ENCODE results near the gene JADE2.

The JADE2 gene

GRCh38 chr5:134527156-134527960, 1.9 kb downstream of the JADE2 start:
- Histone ChIP-seq H3K27ac (ENCODE audit: low read depth, low read length) (peak overlapping the region; percentile 98), H3K4me3 (ENCODE audit: low read length) (peak overlapping the region; percentile 78), H3K27me3 (ENCODE audit: control insufficient read depth, insufficient read depth, low read length) (no peaks in the 10 kb centered on the region), H3K36me3 (ENCODE audit: control insufficient read depth, insufficient read depth, low read length) (no peaks in the 10 kb centered on the region), H3K4me1 (ENCODE audit: control insufficient read depth, insufficient read depth, low read length) (peaks cover 6% of the 10 kb centered on the region), H3K9ac (ENCODE audit: low read length) (peak overlapping the region; percentile 38)

DNA sequence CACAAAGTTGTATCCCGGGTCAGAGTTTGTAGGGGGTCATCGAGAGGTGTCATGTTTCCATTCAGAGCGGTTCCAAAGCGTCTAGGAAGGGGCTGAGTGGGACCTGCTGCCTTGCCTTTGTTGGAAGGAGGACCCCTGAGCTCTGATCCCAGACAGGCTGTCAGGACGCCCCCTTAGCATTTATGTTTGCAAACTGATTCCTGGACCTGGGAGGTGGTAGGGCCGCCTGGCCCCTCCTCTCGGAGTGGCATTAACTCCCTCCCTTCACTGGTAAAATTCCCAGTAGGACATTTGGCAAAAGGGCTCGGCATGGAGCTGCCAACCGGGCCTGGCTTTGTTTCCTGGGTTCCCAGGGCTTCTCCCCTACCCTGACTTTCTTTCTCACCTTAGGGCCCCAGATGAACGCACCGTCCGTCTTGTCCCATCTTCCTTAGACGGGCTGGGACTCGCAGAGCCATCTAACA, 2.5 kb downstream of the JADE2 start:
- Histone ChIP-seq H3K27ac (ENCODE audit: low read depth, low read length) (peak overlapping the region; percentile 98), H3K36me3 (ENCODE audit: control insufficient read depth, insufficient read depth, low read length) (no peaks in the 10 kb centered on the region), H3K27me3 (ENCODE audit: control insufficient read depth, insufficient read depth, low read length) (no peaks in the 10 kb centered on the region), H3K9ac (ENCODE audit: low read length) (peak overlapping the region; percentile 38), H3K4me1 (ENCODE audit: control insufficient read depth, insufficient read depth, low read length) (peaks cover 7% of the 10 kb centered on the region), H3K4me3 (ENCODE audit: low read length) (peak overlapping the region; percentile 67)

GRCh38 chr5:134528556-134528955, 3.1 kb downstream of the JADE2 start:
- Histone ChIP-seq H3K27ac (ENCODE audit: low read depth, low read length) (no peak overlapping the region), H3K36me3 (ENCODE audit: control insufficient read depth, insufficient read depth, low read length) (no peaks in the 10 kb centered on the region), H3K4me1 (ENCODE audit: control insufficient read depth, insufficient read depth, low read length) (peaks cover 9% of the 10 kb centered on the region), H3K9ac (ENCODE audit: low read length) (no peak overlapping the region), H3K27me3 (ENCODE audit: control insufficient read depth, insufficient read depth, low read length) (no peaks in the 10 kb centered on the region), H3K4me3 (ENCODE audit: low read length) (peak overlapping the region; percentile 67)

GRCh38 chr5:134529460-134529859, 4.0 kb downstream of the JADE2 start:
- peaks cover 9% of the 10 kb centered on the region for H3K4me1 ChIP-seq (ENCODE audit: control insufficient read depth, insufficient read depth, low read length)
- H3K27me3 ChIP-seq (ENCODE audit: control insufficient read depth, insufficient read depth, low read length), result no peaks in the 10 kb centered on the region
- no peaks in the 10 kb centered on the region for H3K36me3 ChIP-seq (ENCODE audit: control insufficient read depth, insufficient read depth, low read length)
- H3K9ac ChIP-seq (ENCODE audit: low read length), result no peak overlapping the region
- no peak overlapping the region for H3K4me3 ChIP-seq (ENCODE audit: low read length)
- no peak overlapping the region for H3K27ac ChIP-seq (ENCODE audit: low read depth, low read length)

DNA sequence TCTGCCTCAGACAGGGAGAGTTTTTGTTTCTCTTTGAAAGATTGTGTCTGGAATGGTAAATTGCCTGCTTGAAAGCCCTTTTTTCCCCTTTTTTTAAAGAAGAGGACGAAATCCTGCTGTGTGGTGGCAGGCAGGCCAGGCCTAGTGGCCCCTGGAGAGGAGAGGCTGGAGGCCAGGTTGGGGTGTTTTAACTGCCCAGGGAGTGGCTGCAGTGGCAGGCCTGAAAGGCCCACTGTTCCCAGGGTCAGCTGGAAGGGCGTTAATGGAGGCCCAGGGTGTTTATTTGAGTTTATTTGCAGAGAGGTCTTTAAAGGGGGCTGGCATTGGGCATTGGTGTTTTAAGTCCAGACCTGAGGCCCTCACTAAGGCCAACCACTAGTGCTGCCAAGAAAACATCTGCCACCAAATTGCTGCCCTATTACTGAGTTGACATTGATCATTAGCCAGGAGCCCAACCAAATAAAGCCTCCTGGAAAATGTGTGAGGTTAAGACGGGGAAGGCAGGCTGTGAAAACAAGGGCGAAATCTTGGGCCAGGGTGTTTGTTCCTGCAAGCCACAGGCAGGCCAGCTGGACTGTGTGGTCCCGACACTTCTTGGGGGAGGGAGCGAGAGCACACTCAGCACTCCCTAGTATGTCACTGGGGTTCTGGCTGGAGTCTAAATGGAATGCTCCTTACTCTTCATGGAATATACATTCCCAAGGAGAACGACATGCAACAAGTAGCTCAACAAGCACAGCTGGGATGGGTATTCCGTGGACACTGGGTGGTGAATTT, 5.0 kb downstream of the JADE2 start:
- Histone ChIP-seq H3K9ac (ENCODE audit: low read length) (no peak overlapping the region), H3K27ac (ENCODE audit: low read depth, low read length) (no peak overlapping the region), H3K36me3 (ENCODE audit: control insufficient read depth, insufficient read depth, low read length) (no peaks in the 10 kb centered on the region), H3K4me3 (ENCODE audit: low read length) (no peak overlapping the region), H3K4me1 (ENCODE audit: control insufficient read depth, insufficient read depth, low read length) (peaks cover 9% of the 10 kb centered on the region), H3K27me3 (ENCODE audit: control insufficient read depth, insufficient read depth, low read length) (no peaks in the 10 kb centered on the region)

DNA sequence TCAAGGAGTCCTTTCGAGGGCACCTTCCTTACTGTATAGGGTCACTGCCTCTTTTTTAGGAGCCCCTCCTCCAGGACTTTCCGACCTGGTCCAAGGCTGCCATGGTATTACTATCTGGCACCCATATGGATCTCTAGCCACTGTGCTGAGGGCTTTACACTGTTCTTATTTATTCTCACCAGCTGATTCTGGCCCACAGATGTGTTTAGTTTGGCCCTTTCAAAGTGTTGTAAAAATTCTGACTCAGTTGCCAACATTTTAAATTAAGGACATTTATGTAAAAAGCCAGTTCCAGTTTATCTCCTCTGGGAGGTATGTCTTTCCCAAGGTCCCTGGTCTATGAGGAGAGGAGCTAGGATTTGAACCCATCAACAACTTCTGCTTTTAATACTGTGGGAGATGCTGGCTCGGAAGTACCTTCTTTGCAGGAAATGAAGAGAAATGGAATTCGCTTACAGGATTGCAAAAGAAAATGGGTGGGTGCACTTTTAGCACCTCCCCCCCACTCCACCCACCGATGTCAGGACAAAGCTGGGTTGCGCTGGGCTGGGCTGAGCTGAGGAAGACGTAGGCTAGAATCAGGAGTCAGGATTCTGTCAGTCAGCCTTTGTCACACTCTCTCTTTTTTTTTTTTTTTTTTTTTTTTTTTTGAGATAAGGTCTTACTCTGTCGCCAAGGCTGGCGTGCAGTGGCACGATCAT, 7.8 kb downstream of the JADE2 start:
- Histone ChIP-seq H3K36me3 (ENCODE audit: control insufficient read depth, insufficient read depth, low read length) (peaks cover 10% of the 10 kb centered on the region), H3K27ac (ENCODE audit: low read depth, low read length) (no peak overlapping the region), H3K4me1 (ENCODE audit: control insufficient read depth, insufficient read depth, low read length) (peaks cover 4% of the 10 kb centered on the region), H3K4me3 (ENCODE audit: low read length) (no peak overlapping the region), H3K27me3 (ENCODE audit: control insufficient read depth, insufficient read depth, low read length) (no peaks in the 10 kb centered on the region), H3K9ac (ENCODE audit: low read length) (no peak overlapping the region)

GRCh38 chr5:134534058-134534725, 8.7 kb downstream of the JADE2 start:
- peaks cover 10% of the 10 kb centered on the region for H3K36me3 ChIP-seq (ENCODE audit: control insufficient read depth, insufficient read depth, low read length)
- no peak overlapping the region for H3K4me3 ChIP-seq (ENCODE audit: low read length)
- no peak overlapping the region for H3K27ac ChIP-seq (ENCODE audit: low read depth, low read length)
- no peaks in the 10 kb centered on the region for H3K27me3 ChIP-seq (ENCODE audit: control insufficient read depth, insufficient read depth, low read length)
- peaks cover 3% of the 10 kb centered on the region for H3K4me1 ChIP-seq (ENCODE audit: control insufficient read depth, insufficient read depth, low read length)
- H3K9ac ChIP-seq (ENCODE audit: low read length), result no peak overlapping the region

- no peak overlapping the region for H3K4me3 ChIP-seq (ENCODE audit: low read length)
- H3K4me1 ChIP-seq (ENCODE audit: control insufficient read depth, insufficient read depth, low read length), result peaks cover 3% of the 10 kb centered on the region
- no peak overlapping the region for H3K27ac ChIP-seq (ENCODE audit: low read depth, low read length)
- no peaks in the 10 kb centered on the region for H3K27me3 ChIP-seq (ENCODE audit: control insufficient read depth, insufficient read depth, low read length)
- no peak overlapping the region for H3K9ac ChIP-seq (ENCODE audit: low read length)
- peaks cover 13% of the 10 kb centered on the region for H3K36me3 ChIP-seq (ENCODE audit: control insufficient read depth, insufficient read depth, low read length)
Observed at GRCh38 chr5:134534726-134535110, 9.2 kb downstream of the JADE2 start.

GRCh38 chr5:134536876-134537275, 11.4 kb downstream of the JADE2 start:
- H3K9ac ChIP-seq (ENCODE audit: low read length), result no peak overlapping the region
- no peak overlapping the region for H3K27ac ChIP-seq (ENCODE audit: low read depth, low read length)
- H3K4me3 ChIP-seq (ENCODE audit: low read length), result no peak overlapping the region
- peaks cover 3% of the 10 kb centered on the region for H3K4me1 ChIP-seq (ENCODE audit: control insufficient read depth, insufficient read depth, low read length)
- peaks cover 30% of the 10 kb centered on the region for H3K36me3 ChIP-seq (ENCODE audit: control insufficient read depth, insufficient read depth, low read length)
- no peaks in the 10 kb centered on the region for H3K27me3 ChIP-seq (ENCODE audit: control insufficient read depth, insufficient read depth, low read length)

- Histone ChIP-seq H3K4me3 (ENCODE audit: low read length) (no peak overlapping the region), H3K27me3 (ENCODE audit: control insufficient read depth, insufficient read depth, low read length) (no peaks in the 10 kb centered on the region), H3K27ac (ENCODE audit: low read depth, low read length) (no peak overlapping the region), H3K4me1 (ENCODE audit: control insufficient read depth, insufficient read depth, low read length) (peaks cover 3% of the 10 kb centered on the region), H3K9ac (ENCODE audit: low read length) (no peak overlapping the region), H3K36me3 (ENCODE audit: control insufficient read depth, insufficient read depth, low read length) (peaks cover 30% of the 10 kb centered on the region)
Observed at GRCh38 chr5:134537297-134537696, 11.8 kb downstream of the JADE2 start.

DNA sequence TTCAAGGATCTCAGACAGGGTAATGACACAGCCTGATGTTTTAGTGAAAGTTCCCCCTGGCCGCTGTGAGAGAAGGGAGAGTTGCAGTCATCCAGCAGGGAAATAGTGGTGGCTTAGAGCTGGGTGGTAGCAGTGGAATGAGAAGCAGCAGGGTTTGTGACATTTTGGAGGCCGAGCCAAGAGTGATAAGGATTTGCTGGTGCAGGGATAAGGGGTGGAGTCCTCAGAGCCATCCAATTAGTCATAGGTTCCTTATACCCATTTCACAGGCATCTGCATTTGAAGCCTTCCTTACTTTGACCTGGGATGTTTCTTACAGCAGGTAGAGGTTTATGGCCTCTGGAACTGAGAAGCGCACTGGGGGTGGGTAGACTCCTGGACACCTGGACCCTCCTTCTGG, 12.8 kb downstream of the JADE2 start:
- no peak overlapping the region for H3K27ac ChIP-seq (ENCODE audit: low read depth, low read length)
- no peak overlapping the region for H3K9ac ChIP-seq (ENCODE audit: low read length)
- H3K27me3 ChIP-seq (ENCODE audit: control insufficient read depth, insufficient read depth, low read length), result no peaks in the 10 kb centered on the region
- H3K4me1 ChIP-seq (ENCODE audit: control insufficient read depth, insufficient read depth, low read length), result no peaks in the 10 kb centered on the region
- H3K4me3 ChIP-seq (ENCODE audit: low read length), result no peak overlapping the region
- H3K36me3 ChIP-seq (ENCODE audit: control insufficient read depth, insufficient read depth, low read length), result peaks cover 30% of the 10 kb centered on the region

DNA sequence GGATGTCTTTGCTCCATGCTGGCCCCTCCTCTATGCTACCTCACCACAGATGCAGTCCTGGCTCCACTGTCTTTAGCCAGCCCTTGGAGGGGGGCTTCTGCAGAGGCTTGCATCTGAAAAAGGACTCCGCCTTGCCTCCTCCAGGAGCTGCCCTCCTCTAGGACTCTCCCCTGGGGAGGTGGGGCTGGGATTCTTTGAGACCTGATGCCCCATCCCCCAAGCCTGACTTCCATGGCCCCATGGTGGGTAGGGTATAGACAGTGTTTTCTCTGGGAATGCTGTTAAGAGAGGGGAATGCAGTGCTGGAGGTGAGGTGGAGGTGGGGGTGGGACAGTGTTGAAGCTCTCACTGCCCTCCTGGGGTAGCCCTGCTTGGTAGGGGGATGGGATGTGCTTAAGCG, 14.3 kb downstream of the JADE2 start:
- H3K27ac ChIP-seq (ENCODE audit: low read depth, low read length), result no peak overlapping the region
- peaks cover 35% of the 10 kb centered on the region for H3K36me3 ChIP-seq (ENCODE audit: control insufficient read depth, insufficient read depth, low read length)
- H3K4me1 ChIP-seq (ENCODE audit: control insufficient read depth, insufficient read depth, low read length), result peaks cover 3% of the 10 kb centered on the region
- no peak overlapping the region for H3K4me3 ChIP-seq (ENCODE audit: low read length)
- no peaks in the 10 kb centered on the region for H3K27me3 ChIP-seq (ENCODE audit: control insufficient read depth, insufficient read depth, low read length)
- no peak overlapping the region for H3K9ac ChIP-seq (ENCODE audit: low read length)

Measured in rectal smooth muscle tissue (tissue), 1 donor.